Measurements from ENCODE around the gene MED9.
"Not testable (repeated sequence)": the region's sequence is repeated elsewhere in the genome, so short reads cannot be mapped to it uniquely, and the experiment has no call there.

MED9 gene

GRCh38 chr17:17456251-17456650, 20.5 kb upstream of the MED9 start:
- DNase-seq = no peak

- DNase-seq = no peak
These were observed 19.1 kb upstream of the MED9 start for GRCh38 chr17:17457680-17458079.

GRCh38 chr17:17460038-17460437, 16.8 kb upstream of the MED9 start:
- no peak for DNase-seq

DNA sequence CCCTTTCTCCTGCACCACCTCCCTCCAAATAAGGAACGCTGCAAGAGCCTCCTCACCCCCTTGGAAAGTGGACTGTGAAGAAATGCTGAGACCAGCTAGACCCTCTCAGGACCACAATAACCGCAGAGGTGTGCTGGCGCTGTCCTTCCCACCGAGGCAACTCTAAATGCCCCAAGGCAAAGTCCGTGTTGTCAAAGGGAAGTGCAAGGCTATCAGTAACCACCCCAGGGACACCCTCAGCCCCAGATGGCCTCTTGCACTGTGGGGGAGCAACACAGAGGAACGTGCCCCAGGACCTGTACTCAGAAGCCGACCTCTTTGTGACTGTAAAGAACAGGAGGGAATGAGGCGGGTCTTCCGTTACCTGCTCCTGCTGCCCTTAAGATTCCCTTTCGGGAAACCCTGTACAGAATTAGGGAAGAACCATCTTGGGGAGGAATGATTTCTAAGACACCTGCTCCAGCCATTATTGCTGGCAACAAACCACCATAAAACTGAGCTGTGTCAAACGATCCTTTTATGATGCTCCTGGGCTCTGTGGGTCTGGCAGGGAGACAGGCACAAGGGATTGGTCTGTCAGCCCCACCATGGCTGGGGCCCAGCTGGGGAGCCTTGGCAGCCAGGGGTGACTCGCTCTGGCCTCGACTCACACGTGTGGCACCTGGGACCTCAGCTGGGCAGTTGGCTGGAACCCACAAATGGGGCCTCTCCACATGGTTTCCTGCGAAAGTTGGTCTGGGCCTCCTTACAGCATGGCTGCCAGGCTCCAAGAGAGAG, 14.6 kb upstream of the MED9 start:
- no peak for DNase-seq

- no peak for DNase-seq
These were observed 13.0 kb upstream of the MED9 start for GRCh38 chr17:17463821-17464220.

DNA sequence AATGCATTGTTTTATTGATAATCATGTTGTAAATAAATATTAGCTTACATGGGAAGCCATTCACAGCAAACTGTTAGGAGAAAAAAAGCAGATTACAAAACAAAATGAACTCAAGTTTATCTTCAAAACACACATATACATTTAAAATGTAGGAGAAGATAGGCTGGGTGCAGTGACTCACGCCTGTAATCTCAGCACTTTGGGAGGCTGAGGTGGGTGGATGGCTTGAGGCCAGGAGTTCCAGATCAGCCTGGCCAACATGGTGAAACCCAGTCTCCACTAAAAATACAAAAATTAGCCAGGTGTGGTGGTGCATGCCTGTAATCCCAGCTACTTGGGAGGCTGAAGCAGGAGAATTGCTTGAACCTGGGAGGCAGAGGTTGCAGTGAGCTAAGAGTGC, 10.9 kb upstream of the MED9 start:
- DNase-seq = not testable (repeated sequence)

- no peak for DNase-seq
These were observed 10.3 kb upstream of the MED9 start for GRCh38 chr17:17466511-17466910.

GRCh38 chr17:17467016-17467415, 9.8 kb upstream of the MED9 start:
- DNase-seq = no peak

GRCh38 chr17:17467720-17468119, 9.1 kb upstream of the MED9 start:
- DNase-seq = peak; percentile 10

- DNase-seq = no peak
These were observed 8.4 kb upstream of the MED9 start for GRCh38 chr17:17468217-17469010.

GRCh38 chr17:17469358-17469757, 7.4 kb upstream of the MED9 start:
- DNase-seq = no peak

DNA sequence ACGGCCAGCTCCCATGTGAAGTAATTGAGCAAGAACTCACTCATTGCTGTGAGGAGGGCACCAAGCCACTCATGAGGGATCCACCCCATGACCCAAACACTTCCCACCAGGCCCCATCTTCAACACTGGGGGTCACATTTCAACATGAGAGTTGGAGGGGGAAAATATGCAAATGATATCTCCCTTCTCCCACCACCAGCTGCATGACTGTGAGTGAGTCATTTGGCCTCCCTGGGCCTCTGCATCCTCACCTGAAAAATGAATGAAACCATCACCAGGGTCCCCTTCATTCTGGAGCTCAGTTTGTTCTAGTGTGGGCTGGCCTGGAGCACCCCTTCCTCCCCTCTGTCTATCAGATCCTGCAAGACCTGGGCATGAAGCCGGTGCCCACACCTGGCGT, 6.8 kb upstream of the MED9 start:
- no peak for DNase-seq

DNA sequence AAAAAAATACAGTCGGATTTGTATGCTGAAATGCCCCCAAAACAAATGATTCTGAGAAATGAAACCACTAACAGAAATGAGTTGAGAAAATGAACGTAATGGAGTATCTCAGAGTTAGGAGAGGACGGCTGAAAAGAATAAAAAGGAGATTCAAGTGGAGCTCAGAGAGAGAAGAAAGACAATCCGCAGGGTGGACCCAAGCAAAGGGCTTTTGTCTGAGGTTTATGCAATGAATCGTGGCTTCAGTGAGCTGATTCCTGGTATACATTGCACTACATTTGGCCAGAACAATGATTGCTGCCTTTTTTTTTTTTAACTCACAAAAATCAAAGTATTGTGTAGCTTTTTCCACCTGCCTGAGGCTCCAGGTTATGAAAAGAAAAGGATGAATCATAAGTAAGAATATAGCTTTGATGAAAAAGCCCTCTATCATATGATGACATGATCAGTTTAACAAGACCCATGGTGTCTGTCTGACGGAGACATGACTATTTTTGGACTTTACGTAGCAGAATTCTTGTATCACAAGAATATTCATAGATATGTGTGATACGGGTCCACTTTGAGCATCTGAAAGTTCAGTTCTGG, 4.4 kb upstream of the MED9 start:
- DNase-seq = no peak

GRCh38 chr17:17474341-17474740, 2.5 kb upstream of the MED9 start:
- DNase-seq = no peak

DNA sequence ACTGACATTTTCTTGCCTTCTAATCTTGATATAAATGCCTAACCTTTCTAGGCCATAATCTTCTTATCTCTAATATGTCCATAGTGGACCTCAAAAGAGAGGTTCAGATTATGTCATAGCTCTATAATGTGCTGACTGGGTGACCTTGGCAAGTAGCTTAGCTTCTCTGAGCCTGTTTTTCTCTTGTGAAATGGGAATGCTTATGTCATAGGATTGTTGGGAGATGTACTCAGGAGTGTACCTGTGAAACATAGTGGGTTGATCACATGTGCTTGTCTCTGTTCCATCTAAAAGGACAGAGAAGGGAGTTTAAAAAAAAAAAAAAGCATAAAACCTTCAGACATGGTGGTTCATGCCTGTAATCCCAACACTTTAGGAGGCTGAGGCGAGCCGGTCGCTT, 2.4 kb downstream of the MED9 start:
- no peak for DNase-seq

DNA sequence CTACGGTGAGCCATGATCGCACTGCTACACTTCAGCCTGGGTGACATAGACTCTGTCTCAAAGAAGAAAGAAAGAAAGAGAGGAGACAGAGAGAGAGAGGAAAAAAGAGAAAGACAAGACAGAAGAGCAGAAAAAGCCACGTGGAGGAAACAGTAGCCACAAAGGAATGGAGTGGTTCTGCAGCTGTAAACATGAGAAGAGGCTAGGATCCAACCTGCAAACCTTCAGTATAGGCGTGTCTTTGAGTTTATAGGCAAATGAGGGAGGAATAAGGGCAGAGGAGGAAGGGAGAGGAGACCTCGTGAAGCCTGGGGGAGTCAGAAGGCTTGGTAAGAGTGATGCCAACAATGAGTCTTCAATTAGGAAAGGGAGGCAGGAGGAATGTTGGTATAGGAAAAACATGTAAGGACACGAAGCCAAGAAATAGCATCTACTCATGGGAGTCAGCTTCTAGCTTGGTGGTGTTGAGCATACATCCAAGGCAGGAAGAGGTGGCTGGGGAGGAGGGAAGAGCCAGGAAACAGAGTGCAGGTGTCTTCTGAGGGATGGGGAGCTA, 3.9 kb downstream of the MED9 start:
- DNase-seq = no peak

DNA sequence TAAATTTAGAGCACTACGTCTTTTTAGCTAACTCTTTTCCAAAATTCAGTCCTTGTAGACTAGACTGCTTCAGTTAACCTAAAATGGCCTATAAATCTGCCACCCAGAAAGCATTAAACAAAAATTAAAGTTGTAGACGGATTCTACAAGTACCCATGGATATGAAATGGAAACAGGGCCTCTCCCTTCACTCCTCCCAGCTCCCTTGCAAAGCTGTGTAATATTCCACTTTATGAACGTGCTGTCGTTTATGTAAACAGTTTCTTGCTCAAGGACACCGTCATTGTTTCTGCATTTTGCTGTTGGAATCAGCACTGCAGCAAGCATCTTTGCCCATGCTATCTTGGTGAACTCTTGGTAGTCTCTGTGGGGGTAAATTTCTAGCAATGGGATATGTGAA, 5.1 kb downstream of the MED9 start:
- DNase-seq = no peak

GRCh38 chr17:17484451-17484899, 7.7 kb downstream of the MED9 start:
- DNase-seq = no peak

- DNase-seq = no peak
These were observed 8.6 kb downstream of the MED9 start for GRCh38 chr17:17485420-17485819.

GRCh38 chr17:17486416-17486815, 9.6 kb downstream of the MED9 start:
- DNase-seq = not testable (repeated sequence)

- no peak for DNase-seq
These were observed 11.2 kb downstream of the MED9 start for GRCh38 chr17:17487998-17488397.

DNA sequence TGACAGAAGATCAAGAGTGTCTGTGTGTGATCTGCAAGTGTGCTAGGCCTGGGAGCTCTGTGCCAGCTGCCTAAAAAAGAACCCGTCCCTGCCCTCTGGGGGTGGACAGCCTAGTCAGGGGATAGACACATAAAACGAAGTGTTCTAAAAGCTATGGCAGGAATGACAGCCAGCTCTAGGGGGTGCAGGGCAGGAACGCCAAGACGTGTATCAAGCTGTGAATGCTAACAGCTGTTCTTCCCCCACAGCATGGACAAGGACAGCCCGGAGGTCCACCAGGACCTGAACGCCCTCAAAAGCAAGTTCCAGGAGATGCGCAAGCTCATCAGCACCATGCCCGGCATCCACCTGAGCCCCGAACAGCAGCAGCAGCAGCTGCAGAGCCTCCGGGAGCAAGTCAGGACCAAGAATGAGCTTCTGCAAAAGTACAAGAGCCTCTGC, 14.3 kb downstream of the MED9 start:
- DNase-seq = no peak

- DNase-seq = no peak
These were observed 14.8 kb downstream of the MED9 start for GRCh38 chr17:17491546-17491988.

Data from DMS53 (cell line).